Mesenchymal stem cell (in vitro differentiated cells and primary cell): ENCODE measurements around the gene PML.

Experiments
- DNase-seq: peaks from one replicate; pipeline ENCODE4 v3.0.0-alpha.2; 2013
- H2AFZ ChIP-seq: one replicate; pipeline ENCODE4 v1.6.1; 2013; ENCODE audit warnings: low read depth, mild to moderate bottlenecking, control low read depth, inconsistent platforms, low read length, moderate library complexity
- H2AK5ac ChIP-seq: 2 replicates; pipeline ENCODE4 v1.6.1; 2013; ENCODE audit warnings: low read length, moderate library complexity, mild to moderate bottlenecking, inconsistent platforms; ENCODE audit not compliant: severe bottlenecking
- H2BK120ac ChIP-seq: one replicate; pipeline ENCODE4 v1.6.1; 2013; ENCODE audit warnings: low read depth, mild to moderate bottlenecking, inconsistent platforms, low read length, moderate library complexity
- H2BK12ac ChIP-seq, 2 experiments: one replicate each; pipeline ENCODE4 v1.6.1; 2013; ENCODE audit warnings: inconsistent platforms in 2 of 2, low read length in 2 of 2, mild to moderate bottlenecking in 2 of 2, moderate library complexity in 2 of 2, control low read depth in 1 of 2
- H2BK15ac ChIP-seq: one replicate; pipeline ENCODE4 v1.6.1; 2013; ENCODE audit warnings: mild to moderate bottlenecking, low read depth, inconsistent platforms; ENCODE audit not compliant: poor library complexity, severe bottlenecking
- H2BK5ac ChIP-seq: 2 replicates; pipeline ENCODE4 v1.6.1; 2013; ENCODE audit warnings: low read depth, mild to moderate bottlenecking, low read length, control low read depth, inconsistent platforms; ENCODE audit not compliant: poor library complexity, severe bottlenecking
- H3K14ac ChIP-seq, 2 experiments: one replicate each; pipeline ENCODE4 v1.6.1; 2013; ENCODE audit warnings: inconsistent platforms in 2 of 2, low read length in 2 of 2, control low read depth in 1 of 2, mild to moderate bottlenecking in 1 of 2, moderate library complexity in 1 of 2
- H3K18ac ChIP-seq, 2 experiments: one replicate each; pipeline ENCODE4 v1.6.1; 2013; ENCODE audit warnings: inconsistent platforms in 2 of 2, low read length in 2 of 2, control low read depth in 1 of 2, low read depth in 1 of 2, mild to moderate bottlenecking in 1 of 2
- H3K23ac ChIP-seq, 2 experiments: one replicate each; pipeline ENCODE4 v1.6.1; 2013; ENCODE audit warnings: inconsistent platforms in 2 of 2, low read length in 2 of 2, mild to moderate bottlenecking in 2 of 2, moderate library complexity in 2 of 2, control low read depth in 1 of 2
- H3K27ac ChIP-seq: 2 replicates; pipeline ENCODE4 v1.5.1; 2013; ENCODE audit warnings: mild to moderate bottlenecking, moderate library complexity, low read length, control low read depth, inconsistent platforms; ENCODE audit not compliant: poor library complexity, severe bottlenecking
- H3K27me3 ChIP-seq, 2 experiments: 2 replicates each; pipeline versions ENCODE4 v1.6.1 to v1.7.0; 2013; ENCODE audit warnings: low read length in 2 of 2, mild to moderate bottlenecking in 2 of 2, moderate library complexity in 2 of 2, control low read depth in 1 of 2, inconsistent platforms in 1 of 2; ENCODE audit not compliant: control insufficient read depth in 1 of 2, insufficient read depth in 1 of 2
- H3K36me3 ChIP-seq, 2 experiments: 2 replicates each; pipeline versions ENCODE4 v1.6.1 to v1.7.0; 2013; ENCODE audit warnings: low read length in 2 of 2, control low read depth in 1 of 2, inconsistent platforms in 1 of 2, low read depth in 1 of 2, mild to moderate bottlenecking in 1 of 2; ENCODE audit not compliant: insufficient read depth in 2 of 2, control insufficient read depth in 1 of 2
- H3K4ac ChIP-seq, 2 experiments: one replicate each; pipeline ENCODE4 v1.6.1; 2013; ENCODE audit warnings: inconsistent platforms in 2 of 2, low read length in 2 of 2, mild to moderate bottlenecking in 2 of 2, moderate library complexity in 2 of 2, control low read depth in 1 of 2, low read depth in 1 of 2
- H3K4me1 ChIP-seq: 2 replicates; pipeline ENCODE4 v1.6.1; 2013; ENCODE audit warnings: low read depth, low read length, control low read depth; ENCODE audit not compliant: control insufficient read depth, insufficient read depth
- H3K4me2 ChIP-seq: 2 replicates; pipeline ENCODE4 v1.6.1; 2013; ENCODE audit warnings: low read length, mild to moderate bottlenecking, inconsistent platforms; ENCODE audit not compliant: poor library complexity, severe bottlenecking
- H3K4me3 ChIP-seq, 2 experiments: 2 replicates each; pipeline versions ENCODE4 v1.5.1 to v1.7.0; 2013; ENCODE audit warnings: low read length in 2 of 2, mild to moderate bottlenecking in 2 of 2, control low read depth in 1 of 2, low read depth in 1 of 2; ENCODE audit not compliant: insufficient read depth in 1 of 2
- H3K79me1 ChIP-seq: replicated peaks from 2 replicates; pipeline ENCODE4 v1.6.1; 2013; ENCODE audit warnings: mild to moderate bottlenecking, control low read depth, low read length, inconsistent platforms; ENCODE audit not compliant: poor library complexity, severe bottlenecking
- H3K9ac ChIP-seq: 2 replicates; pipeline ENCODE4 v1.7.0; 2013; ENCODE audit warnings: mild to moderate bottlenecking, low read length, moderate library complexity
- H3K9me3 ChIP-seq: 2 replicates; pipeline ENCODE4 v1.7.0; 2013; ENCODE audit warnings: mild to moderate bottlenecking, low read length; ENCODE audit not compliant: control insufficient read depth
- H4K8ac ChIP-seq: one replicate; pipeline ENCODE4 v1.6.1; 2013; ENCODE audit warnings: inconsistent platforms, mild to moderate bottlenecking, low read length, moderate library complexity
- H4K91ac ChIP-seq: one replicate; pipeline ENCODE4 v1.6.1; 2013; ENCODE audit warnings: mild to moderate bottlenecking, low read length, inconsistent platforms
- WGBS: methylation state at CpG from one replicate; pipeline ENCODE4 v1.1.7; 2013; ENCODE audit warnings: mixed read lengths; 5-methylcytosine and 5-hydroxymethylcytosine counted together

PML gene

GRCh38 chr15:74032046-74032445 is 37.5 kb downstream of the PML start:
- Histone ChIP-seq H4K91ac (no peak overlapping the region), H3K4me2 (no peak overlapping the region), H2BK120ac (no peak overlapping the region)

GRCh38 chr15:74032606-74033561 is 38.4 kb downstream of the PML start:
- no peak overlapping the region for H2AK5ac ChIP-seq
- peaks cover 18% of the 10 kb centered on the region for H3K4me1 ChIP-seq
- H3K9ac ChIP-seq: no peak overlapping the region
- H3K23ac ChIP-seq: no peak overlapping the region
- H3K9me3 ChIP-seq: no peaks in the 10 kb centered on the region
- peak overlapping the region; percentile 18 for H4K91ac ChIP-seq
- DNase-seq: no peak
- no peak overlapping the region for H3K4ac ChIP-seq
- no peaks in the 10 kb centered on the region for H3K27me3 ChIP-seq
- WGBS: 95% methylated on average over 14 of the region's 16 CpGs
- peaks cover 71 to 95% of the 10 kb centered on the region in 2 experiments for H3K36me3 ChIP-seq
- H3K27ac ChIP-seq: no peak overlapping the region
- H3K4me3 ChIP-seq: no peak overlapping the region
- H3K18ac ChIP-seq: no peak overlapping the region
- no peak overlapping the region for H2BK12ac ChIP-seq
- H2AFZ ChIP-seq: no peak overlapping the region
- H2BK5ac ChIP-seq: no peak overlapping the region
- no peak overlapping the region for H4K8ac ChIP-seq
- no peak overlapping the region for H2BK15ac ChIP-seq
- H3K79me1 ChIP-seq: peaks cover 51% of the 10 kb centered on the region
- no peak overlapping the region for H2BK120ac ChIP-seq
- no peak overlapping the region for H3K14ac ChIP-seq
- no peak overlapping the region for H3K4me2 ChIP-seq

More at GRCh38 chr15:74032046-74032445, 37.5 kb downstream of the PML start:
- Histone ChIP-seq H2AK5ac (no peak overlapping the region), H3K27ac (no peak overlapping the region), H2BK15ac (no peak overlapping the region), H3K79me1 (peaks cover 48% of the 10 kb centered on the region), H3K27me3 (no peaks in the 10 kb centered on the region), H3K36me3 (peaks cover 69 to 95% of the 10 kb centered on the region in 2 experiments), H3K9me3 (no peaks in the 10 kb centered on the region), H2BK5ac (no peak overlapping the region), H2BK12ac (no peak overlapping the region), H4K8ac (no peak overlapping the region), H3K4me1 (peaks cover 11% of the 10 kb centered on the region), H3K23ac (no peak overlapping the region), H3K14ac (no peak overlapping the region), H2AFZ (no peak overlapping the region), H3K4me3 (no peak overlapping the region), H3K4ac (no peak overlapping the region), H3K18ac (no peak overlapping the region), H3K9ac (peak overlapping the region; percentile 34)
- WGBS: 96% methylated on average over 6 of the region's 6 CpGs
- no peak for DNase-seq

- H3K79me1 ChIP-seq: peaks cover 51% of the 10 kb centered on the region
- H2BK120ac ChIP-seq: no peak overlapping the region
- no peak overlapping the region for H3K23ac ChIP-seq
- no peak overlapping the region for H3K4me2 ChIP-seq
- no peak overlapping the region for H2AK5ac ChIP-seq
- H3K36me3 ChIP-seq: peaks cover 73 to 86% of the 10 kb centered on the region in 2 experiments
- H3K4me3 ChIP-seq: no peak overlapping the region
- no peaks in the 10 kb centered on the region for H3K27me3 ChIP-seq
- no peak overlapping the region for H3K14ac ChIP-seq
- no peak overlapping the region for H4K91ac ChIP-seq
- H2BK5ac ChIP-seq: no peak overlapping the region
- no peak overlapping the region for H2BK15ac ChIP-seq
- no peak overlapping the region for H3K18ac ChIP-seq
- H3K4ac ChIP-seq: no peak overlapping the region
- peaks cover 27% of the 10 kb centered on the region for H3K4me1 ChIP-seq
- H3K9ac ChIP-seq: no peak overlapping the region
- no peak overlapping the region for H2AFZ ChIP-seq
- H3K9me3 ChIP-seq: no peaks in the 10 kb centered on the region
- no peak overlapping the region for H3K27ac ChIP-seq
- DNase-seq: no peak
- H2BK12ac ChIP-seq: no peak overlapping the region
- WGBS: 95% methylated on average over 10 of the region's 10 CpGs
- no peak overlapping the region for H4K8ac ChIP-seq
Measured at GRCh38 chr15:74034206-74034755, 39.8 kb downstream of the PML start.
